NCI-H774 (cell line): ENCODE measurements around the gene SAP30L.

Experiments
- DNase-seq: peaks from one replicate; lab custom pipeline; 2025; lab: John Stamatoyannopoulos, UW

The SAP30L gene

DNA sequence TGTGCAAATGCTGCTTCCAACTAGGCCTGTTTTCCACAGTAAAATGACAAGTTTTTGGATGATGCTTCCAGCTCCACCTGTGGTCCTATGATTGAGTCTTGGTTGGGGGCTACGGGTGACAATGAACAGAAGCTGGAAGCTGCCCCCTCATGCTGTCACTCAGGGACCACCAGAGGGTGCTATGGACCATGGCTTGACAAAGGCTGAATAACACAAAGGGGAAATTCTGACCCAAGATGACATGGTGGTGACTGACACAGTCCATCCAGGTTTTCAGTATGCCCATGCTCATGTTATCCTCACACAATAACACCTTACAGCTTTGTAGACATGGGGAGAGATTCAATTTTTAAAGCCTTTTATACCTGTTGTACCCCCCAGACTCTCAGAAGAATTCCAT, 23.9 kb upstream of the SAP30L start:
- no peak for DNase-seq

- no peak for DNase-seq
These were observed 23.5 kb upstream of the SAP30L start for GRCh38 chr5:154422298-154422697.

DNA sequence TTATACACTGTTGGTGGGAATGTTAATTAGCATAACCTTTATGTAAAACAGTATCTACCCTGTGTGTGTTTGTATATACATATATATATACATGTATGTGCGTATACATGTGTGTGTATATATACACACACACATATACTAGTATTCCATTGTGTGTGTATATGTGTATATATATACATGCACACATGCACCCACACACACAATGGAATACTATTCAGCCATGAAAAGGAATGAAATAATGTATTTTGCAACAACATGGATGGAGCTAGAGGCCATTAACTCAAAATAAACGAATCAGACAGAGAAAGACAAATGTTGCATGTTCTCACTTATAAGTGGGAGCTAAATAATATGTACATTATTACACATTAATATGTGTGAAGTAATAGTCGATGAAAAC, 17.6 kb upstream of the SAP30L start:
- no peak for DNase-seq

- no peak for DNase-seq
These were observed 16.5 kb upstream of the SAP30L start for GRCh38 chr5:154429341-154429740.

GRCh38 chr5:154430466-154430865, 15.3 kb upstream of the SAP30L start:
- DNase-seq = no peak

DNA sequence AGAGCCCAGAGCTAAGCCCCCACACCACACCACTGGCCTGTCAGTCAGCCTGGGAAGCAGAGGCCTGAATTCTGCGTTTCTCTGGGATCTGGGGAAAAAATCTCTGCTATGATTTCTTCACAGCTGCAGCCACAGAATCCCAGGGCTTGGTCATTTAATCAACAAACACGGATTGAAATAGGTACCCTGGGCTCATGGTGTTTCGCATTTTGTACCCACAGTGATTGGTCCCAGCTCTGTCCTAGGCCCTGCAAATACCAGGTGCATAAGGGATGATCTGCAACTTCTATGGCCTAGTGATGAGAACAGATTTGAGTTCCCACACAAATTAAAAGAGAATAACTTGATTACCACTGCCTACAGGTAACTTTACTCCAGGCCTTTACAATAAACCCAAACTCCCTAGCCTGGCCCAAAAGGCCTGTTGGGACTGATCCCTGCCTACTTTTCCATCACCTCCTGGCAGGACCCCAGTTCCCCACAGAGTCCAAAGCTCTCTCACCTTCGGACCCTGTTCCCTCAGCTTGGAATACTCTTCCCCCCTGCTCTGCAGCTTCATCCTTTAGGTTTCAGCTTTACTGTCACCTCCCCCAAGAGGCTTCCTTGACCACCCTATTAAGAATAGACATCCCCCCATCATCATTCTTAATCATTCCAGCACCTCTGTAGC, 14.7 kb upstream of the SAP30L start:
- no peak for DNase-seq

DNA sequence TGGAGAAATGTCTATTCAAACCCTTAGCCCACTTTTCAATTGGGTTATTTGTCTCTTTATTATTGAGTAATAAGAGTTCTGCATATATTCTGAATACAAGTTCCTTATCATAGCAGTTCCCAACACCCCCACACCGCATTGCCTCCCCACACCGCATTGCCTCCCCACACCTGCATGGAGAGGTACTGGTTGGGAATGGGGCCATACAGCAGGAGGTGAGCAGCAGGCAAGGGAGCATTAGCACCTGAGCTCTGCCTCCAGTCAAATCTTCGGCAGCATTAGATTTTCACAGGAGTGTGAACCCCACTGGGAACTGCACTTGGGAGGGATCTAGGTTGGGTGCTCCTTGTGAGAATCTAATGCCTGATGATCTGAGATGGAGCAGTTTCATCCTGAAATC, 10.6 kb upstream of the SAP30L start:
- DNase-seq = no peak

- no peak for DNase-seq
These were observed 8.4 kb upstream of the SAP30L start for GRCh38 chr5:154437281-154437965.

DNA sequence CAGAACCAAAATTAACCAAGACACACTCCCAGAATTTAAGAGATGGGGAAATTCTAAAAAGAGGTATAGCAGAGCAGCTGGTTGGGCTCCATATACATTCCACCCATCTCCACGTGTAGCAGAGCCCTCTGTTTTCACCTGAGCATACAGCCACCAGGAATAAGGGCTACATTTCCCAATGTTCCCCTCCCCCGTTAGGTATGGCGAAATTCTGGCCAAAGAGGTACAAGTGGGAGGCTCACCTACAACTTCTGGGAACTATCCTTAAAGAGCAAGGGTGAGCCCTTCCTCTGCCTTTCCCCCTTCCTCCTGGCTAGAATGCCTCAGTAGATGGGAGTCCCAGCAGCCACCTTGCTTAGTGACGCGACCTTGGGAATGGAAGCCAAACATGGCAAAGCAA, 5.3 kb upstream of the SAP30L start:
- DNase-seq = no peak

DNA sequence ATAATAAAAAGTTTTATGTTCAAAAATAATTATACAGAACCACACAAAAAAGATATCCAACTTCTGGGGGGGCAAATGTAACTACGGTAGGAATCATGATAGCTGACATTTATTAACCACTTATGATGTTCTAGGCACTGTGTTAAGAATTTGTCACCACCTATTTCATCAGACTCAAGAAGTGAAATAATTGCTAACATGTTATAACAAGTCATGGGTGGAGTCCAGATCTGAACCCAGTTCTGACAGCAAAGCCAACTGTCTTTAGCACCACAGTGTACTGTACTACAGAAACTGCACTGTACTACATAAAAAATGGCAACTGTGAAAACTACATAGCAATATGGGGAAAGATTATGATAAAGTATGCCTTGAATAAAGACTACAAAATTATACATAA, 3.0 kb upstream of the SAP30L start:
- no peak for DNase-seq

DNA sequence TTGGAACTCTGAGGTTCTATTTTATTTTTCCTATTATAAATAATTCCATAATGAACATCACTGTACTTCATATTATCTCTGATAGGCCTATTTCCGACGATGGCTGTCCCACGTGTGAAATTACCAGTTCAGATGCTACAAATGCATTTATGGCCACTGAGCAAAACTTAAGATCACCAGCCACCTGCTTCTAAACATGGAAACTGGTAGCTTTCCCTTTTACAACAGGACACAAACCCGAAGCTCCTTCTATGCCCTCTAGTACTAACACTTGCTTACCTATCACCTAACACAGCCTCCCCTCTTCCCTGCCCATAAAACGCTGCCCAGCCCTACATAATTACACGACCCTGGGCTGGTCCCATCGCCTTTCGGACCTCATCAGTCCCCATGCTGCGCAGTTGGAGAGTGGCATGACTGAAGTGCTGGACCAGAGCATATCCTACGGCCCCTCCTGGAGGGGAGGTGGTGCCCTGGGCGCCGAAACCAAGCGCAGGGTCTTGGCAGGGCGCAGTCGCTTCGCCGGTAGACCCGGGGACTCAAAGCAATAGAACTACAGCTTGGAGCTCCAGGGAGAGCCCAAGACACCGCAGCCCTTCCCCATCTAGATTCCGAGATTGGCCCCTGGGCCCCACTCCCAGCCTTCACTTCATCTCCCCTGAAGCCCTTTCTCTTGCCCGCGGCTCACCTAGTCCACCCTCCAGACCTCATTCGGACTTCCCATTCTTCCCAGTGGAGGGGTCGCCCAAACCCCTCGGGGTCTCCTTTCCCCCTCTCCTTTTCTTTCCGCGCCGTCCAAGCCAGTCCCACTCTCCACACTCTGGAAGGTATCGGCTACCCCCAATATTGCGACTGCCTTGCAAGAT, 1.0 kb upstream of the SAP30L start:
- no peak for DNase-seq

- DNase-seq = no peak
These were observed 645 bp downstream of the SAP30L start for GRCh38 chr5:154446195-154447088.

DNA sequence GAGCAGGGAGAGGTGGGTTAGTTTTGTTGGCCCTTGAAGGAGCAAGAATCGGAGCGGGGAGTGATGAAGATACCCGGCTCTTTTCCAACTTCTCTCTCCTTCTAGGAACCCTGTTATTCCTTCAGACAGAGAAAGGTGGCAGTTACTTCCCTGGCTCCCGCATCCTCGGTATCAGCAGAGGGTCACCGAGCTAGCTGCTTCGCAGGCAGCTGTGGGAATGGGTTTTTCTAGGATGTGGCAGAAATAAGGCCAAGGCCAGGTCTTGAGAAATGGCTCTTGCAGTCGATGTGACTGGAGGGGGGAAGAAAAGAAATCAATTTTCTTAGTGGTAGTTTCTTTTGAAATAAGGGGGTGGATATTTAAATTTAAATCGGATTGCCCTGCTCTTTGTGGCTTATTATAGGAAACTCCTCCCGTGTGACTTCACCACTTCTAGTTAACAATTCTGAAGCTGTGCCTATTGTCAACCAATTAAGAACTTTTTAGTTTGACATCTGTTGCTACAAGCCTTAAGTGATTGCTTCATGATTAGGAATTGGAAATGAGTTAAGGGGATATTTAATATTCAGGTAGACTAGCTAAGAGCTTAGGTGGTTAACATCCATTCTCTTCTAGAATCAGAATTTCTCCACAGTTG, 1.4 kb downstream of the SAP30L start:
- DNase-seq = no peak

DNA sequence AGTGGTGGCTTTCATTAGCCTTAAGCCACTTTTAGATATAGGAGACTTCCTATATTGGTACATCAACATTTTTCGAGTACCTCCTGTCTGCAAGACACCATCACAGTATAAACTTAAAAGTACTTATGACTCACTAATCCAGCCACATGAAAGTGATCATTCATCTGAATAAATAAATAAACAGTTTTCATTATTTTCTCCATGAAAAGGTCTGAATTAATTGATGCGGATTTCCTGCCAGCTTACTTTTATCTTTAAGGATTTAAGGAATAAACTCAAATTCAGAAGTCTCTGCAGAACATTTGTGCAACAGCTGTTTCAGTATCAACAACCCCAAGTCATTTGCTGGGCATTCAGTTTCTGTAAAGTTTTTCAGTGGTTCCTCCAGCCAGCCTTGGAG, 4.0 kb downstream of the SAP30L start:
- no peak for DNase-seq

- DNase-seq = no peak
These were observed 6.2 kb downstream of the SAP30L start for GRCh38 chr5:154451957-154452356.

GRCh38 chr5:154455585-154455984, 9.8 kb downstream of the SAP30L start:
- no peak for DNase-seq

- no peak for DNase-seq
These were observed 10.7 kb downstream of the SAP30L start for GRCh38 chr5:154456540-154456939.

DNA sequence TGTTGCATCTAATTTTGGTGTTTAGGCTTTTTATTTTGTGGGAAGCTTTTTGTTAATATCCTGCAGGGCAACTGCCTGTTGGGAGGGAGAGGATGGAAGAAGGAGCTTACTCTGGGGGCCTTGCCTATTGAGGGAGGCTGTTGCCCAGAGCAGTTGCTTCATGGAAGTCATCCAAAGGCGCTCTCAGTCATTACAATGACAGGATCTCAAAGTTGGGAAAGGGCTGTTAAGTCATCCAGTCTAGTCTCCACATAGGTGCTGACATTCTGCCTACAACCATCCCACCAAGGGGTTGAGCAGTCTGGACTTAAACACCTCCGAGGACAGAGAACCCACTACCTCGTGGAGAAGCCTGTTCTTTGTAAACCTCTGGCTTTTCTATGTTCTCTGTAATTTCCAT, 13.2 kb downstream of the SAP30L start:
- DNase-seq = no peak

- no peak for DNase-seq
These were observed 14.4 kb downstream of the SAP30L start for GRCh38 chr5:154460172-154460571.

DNA sequence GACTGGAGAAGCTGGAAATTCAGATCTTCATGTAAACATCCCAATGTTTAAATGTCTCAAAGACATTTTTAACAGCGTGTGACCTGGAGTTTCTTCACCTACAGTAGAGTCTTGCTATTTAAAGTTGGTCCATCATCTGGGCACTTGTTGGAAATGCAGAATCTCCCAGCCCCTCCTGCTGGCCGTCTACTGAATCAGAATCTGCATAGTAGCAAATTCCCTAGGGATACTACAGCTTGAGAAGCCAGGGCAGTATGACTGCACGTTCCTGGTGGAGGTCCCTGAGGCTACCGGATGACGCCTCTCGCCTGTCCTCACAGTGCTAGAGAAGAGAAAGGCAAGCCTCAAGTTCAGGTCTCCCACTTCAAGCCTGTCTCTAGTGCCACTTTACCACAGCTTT, 15.7 kb downstream of the SAP30L start:
- DNase-seq = no peak

DNA sequence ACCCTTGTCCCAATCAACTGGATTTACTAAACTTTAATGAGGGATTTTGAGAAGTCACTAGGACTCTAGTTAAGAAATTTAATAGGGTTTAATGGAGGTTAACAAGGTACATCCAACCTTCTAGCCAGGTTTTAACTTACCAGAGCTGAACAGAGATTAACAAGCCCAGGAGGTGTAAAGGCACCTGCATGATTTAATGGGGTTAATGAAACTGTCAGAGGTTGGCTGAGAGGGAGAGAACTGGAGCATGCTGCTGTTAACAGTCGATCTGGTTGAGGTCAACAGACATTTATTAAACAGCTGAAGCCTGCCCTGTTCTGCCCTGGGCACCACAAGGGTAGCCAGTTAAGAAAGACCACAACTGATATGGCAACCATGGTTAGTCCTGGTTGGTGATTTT, 18.6 kb downstream of the SAP30L start:
- no peak for DNase-seq

- no peak for DNase-seq
These were observed 19.4 kb downstream of the SAP30L start for GRCh38 chr5:154465169-154465568.
